ENCODE measurements around the gene ANKS1A.

DNA sequence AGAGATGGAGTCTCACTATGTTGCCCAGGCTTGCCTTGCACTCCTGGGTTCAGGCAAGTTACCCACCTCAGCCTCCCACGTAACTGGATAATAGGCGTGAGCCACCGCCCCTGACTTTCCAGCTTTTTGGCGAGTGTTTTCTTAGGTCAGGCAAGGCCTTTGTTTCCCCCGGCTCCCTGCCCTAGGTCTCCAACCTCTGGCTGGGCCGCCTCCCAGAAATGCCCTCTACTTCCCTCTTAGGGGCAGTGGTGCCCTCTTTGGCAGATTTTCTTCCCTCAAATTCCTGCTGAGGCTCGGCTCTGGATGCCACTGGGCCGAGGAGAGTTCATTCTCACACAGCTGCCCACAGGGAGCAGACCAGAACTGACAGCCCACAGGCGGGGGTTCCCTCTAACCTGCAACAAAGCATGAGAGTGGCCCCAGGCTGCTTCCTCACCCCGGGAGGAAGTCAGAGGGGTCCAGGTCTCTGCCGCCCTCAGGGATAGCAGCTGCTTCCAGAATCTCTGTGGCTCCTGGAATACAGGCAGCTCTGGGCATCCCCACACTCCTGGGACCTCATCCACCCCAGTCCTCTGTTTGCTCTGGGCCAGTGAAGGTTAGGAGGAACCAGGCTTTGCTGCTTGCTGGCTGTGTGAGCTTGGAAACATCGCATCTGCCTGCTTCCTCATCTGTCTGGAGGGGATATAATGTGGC lies 195.6 kb downstream of the ANKS1A start:
- TF ChIP-seq ZNF133 (tag by site-specific recombination; IDR thresholded peaks at IDR 0.05) (no peak), ZNF707 (tag by site-specific recombination; IDR thresholded peaks at IDR 0.05) (no peak), ZBTB26 (tag by site-specific recombination; optimal IDR thresholded peaks at IDR 0.05) (no peak)
- TF ChIP-seq, protein P1, sequence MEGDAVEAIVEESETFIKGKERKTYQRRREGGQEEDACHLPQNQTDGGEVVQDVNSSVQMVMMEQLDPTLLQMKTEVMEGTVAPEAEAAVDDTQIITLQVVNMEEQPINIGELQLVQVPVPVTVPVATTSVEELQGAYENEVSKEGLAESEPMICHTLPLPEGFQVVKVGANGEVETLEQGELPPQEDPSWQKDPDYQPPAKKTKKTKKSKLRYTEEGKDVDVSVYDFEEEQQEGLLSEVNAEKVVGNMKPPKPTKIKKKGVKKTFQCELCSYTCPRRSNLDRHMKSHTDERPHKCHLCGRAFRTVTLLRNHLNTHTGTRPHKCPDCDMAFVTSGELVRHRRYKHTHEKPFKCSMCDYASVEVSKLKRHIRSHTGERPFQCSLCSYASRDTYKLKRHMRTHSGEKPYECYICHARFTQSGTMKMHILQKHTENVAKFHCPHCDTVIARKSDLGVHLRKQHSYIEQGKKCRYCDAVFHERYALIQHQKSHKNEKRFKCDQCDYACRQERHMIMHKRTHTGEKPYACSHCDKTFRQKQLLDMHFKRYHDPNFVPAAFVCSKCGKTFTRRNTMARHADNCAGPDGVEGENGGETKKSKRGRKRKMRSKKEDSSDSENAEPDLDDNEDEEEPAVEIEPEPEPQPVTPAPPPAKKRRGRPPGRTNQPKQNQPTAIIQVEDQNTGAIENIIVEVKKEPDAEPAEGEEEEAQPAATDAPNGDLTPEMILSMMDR (tag by site-specific recombination; IDR thresholded peaks at IDR 0.05): no peak

Data from HEK293 (cell line).